Ishikawa (cell line): Measurements from ENCODE around the gene SPCS3.

Experiments used
- CEBPB ChIP-seq: IDR thresholded peaks from 2 replicates; pipeline ENCODE4 v1.6.1; 2012
- CREB1 ChIP-seq: IDR thresholded peaks from 2 replicates; pipeline ENCODE4 v1.6.1; 2012; ENCODE audit warnings: low read depth
- EGR1 ChIP-seq: IDR thresholded peaks from 2 replicates; pipeline ENCODE4 v1.6.1; 2012
- EP300 ChIP-seq: IDR thresholded peaks from 2 replicates; pipeline ENCODE4 v1.6.1; 2012; ENCODE audit warnings: borderline replicate concordance
- FOXM1 ChIP-seq: IDR thresholded peaks from 2 replicates; pipeline ENCODE4 v1.6.1; 2012; ENCODE audit warnings: low read depth, borderline replicate concordance
- MAX ChIP-seq: IDR thresholded peaks from 2 replicates; pipeline ENCODE4 v1.6.1; 2012
- NFIC ChIP-seq: IDR thresholded peaks from 2 replicates; pipeline ENCODE4 v1.6.1; 2012
- RAD21 ChIP-seq: IDR thresholded peaks from 2 replicates; pipeline ENCODE4 v1.6.1; 2012; ENCODE audit warnings: low read depth
- REST ChIP-seq: IDR thresholded peaks from 2 replicates; pipeline ENCODE4 v1.6.1; 2012; ENCODE audit warnings: low read depth, mild to moderate bottlenecking
- TAF1 ChIP-seq: IDR thresholded peaks from 2 replicates; pipeline ENCODE4 v1.6.1; 2012; ENCODE audit warnings: low read depth, mild to moderate bottlenecking
- TCF12 ChIP-seq: IDR thresholded peaks from 2 replicates; pipeline ENCODE4 v1.6.1; 2012; ENCODE audit warnings: low read depth
- TEAD4 ChIP-seq: IDR thresholded peaks from 2 replicates; pipeline ENCODE4 v1.6.1; 2012
- USF1 ChIP-seq: IDR thresholded peaks from 2 replicates; pipeline ENCODE4 v1.6.1; 2012
- YY1 ChIP-seq: IDR thresholded peaks from 2 replicates; pipeline ENCODE4 v1.6.1; 2012; ENCODE audit warnings: low read depth
- ZBTB7A ChIP-seq: IDR thresholded peaks from 2 replicates; pipeline ENCODE4 v1.6.1; 2012; ENCODE audit warnings: low read depth

The SPCS3 gene

GRCh38 chr4:176287546-176287945 lies 32.2 kb upstream of the SPCS3 start:
- no peak for TF ChIP-seq FOXM1
- no peak for TF ChIP-seq EGR1
- no peak for TF ChIP-seq USF1
- no peak for TF ChIP-seq MAX
- TF ChIP-seq CREB1: no peak
- TF ChIP-seq CEBPB: no peak
- TF ChIP-seq TAF1: no peak
- no peak for TF ChIP-seq EP300
- TF ChIP-seq REST: no peak

DNA sequence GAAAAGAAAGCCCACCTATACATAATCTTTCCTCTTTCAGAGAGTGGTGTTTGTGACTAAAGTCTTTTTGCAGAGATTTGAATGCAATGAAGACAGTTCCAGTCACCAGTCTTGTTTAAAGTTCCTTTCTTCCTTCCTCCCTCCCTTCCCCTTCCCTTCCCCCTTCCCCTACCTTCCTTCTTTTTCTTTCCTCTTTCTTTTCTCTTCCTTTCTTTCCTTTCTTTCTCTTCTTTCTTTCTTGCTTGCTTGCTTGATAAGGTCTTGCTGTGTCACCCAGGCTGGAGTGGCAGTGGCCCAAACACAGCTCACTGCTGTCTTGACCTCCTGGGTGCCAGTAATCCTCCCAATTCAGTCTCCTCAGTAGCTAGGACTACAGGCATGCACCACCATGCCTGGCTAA lies 31.7 kb upstream of the SPCS3 start:
- TF ChIP-seq FOXM1: no peak
- TF ChIP-seq NFIC: no peak
- TF ChIP-seq YY1: no peak
- no peak for TF ChIP-seq ZBTB7A
- no peak for TF ChIP-seq CEBPB
- no peak for TF ChIP-seq TAF1
- TF ChIP-seq MAX: no peak
- TF ChIP-seq REST: no peak
- no peak for TF ChIP-seq EP300
- no peak for TF ChIP-seq CREB1
- no peak for TF ChIP-seq TCF12

DNA sequence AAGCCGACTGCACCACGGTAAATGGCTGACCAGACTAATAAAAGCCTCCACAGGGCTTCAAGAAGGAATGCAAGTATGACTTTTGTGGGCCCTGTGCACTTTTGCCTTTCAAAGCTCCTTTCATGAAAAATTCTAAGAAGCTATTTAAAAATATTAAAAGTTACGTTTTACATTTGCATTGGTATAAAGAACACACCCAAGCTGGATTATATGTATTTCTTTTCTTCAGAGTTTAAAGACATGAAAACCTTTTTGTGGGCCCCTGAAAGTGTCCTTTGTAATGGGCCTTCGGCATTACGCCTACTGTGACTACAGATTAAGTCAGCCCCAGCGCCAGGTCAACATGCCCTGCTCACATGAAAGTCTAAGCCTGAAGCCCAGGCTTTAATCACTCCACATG lies 30.2 kb upstream of the SPCS3 start:
- TF ChIP-seq EGR1 (no peak), CREB1 (no peak), TAF1 (no peak), TCF12 (no peak), USF1 (no peak), NFIC (no peak), REST (no peak), RAD21 (no peak), TEAD4 (no peak), CEBPB (no peak), EP300 (no peak), ZBTB7A (no peak), YY1 (no peak), MAX (no peak), FOXM1 (no peak)

DNA sequence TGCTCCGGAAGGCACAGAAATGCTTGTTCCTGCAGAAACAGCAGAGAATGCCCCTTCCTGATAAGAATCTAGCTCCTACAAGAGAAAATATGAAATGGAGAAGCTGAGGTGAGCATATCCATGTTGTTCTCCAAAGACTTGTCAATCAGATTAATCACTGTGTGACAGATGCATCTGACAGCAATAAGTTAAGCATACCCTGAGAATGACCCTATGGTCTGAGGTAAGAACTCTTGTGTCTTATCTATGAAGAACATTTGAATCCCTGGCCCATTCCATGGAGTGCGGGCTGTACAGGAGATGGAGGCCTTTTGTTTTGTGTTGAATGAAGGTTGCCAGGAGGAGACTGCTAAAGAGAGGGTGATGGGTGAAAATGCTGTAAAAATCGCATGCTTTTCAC lies 29.2 kb upstream of the SPCS3 start:
- TF ChIP-seq CREB1: no peak
- TF ChIP-seq TAF1: no peak
- no peak for TF ChIP-seq USF1
- no peak for TF ChIP-seq EGR1
- no peak for TF ChIP-seq EP300
- no peak for TF ChIP-seq NFIC
- TF ChIP-seq REST: no peak
- no peak for TF ChIP-seq TCF12
